ENCODE measurements around the gene VAV3. TPM values are rescaled to one million over a fixed set of nuclear protein-coding genes. Genes with fewer than 3 reads are reported as not detected.

The VAV3 gene
- total and polyA plus RNA-seq, 11 donors = 0.57 to 8.3 (median 1.9) TPM

DNA sequence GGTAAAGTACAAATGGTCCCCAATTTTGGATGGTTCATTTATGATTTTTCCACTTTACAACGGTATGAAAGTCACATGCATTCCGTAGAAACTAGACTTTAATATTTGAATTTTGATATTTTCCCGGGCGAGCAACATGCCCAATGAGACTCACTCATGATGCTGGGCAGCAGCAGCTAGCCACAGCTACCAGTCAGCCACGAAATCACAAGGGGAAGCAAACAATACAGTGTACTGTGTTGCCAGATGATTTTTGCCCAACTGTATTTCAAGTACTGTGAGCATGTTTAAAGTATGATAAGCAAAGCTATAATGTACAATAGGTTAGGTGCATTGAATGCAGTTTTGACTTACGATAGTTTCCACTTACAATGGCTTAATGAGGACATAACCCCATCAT, 266.8 kb downstream of the VAV3 start:
- no peak overlapping the region for H3K27ac ChIP-seq
- no peaks in the 10 kb centered on the region for H3K4me1 ChIP-seq
- H3K9me3 ChIP-seq = no peaks in the 10 kb centered on the region
- H3K27me3 ChIP-seq = no peaks in the 10 kb centered on the region
- intact Hi-C loops (cut with DNase I) = no loop called here
- TF ChIP-seq POLR2A (IDR thresholded peaks at IDR 0.05) (no peak), CTCF (IDR thresholded peaks at IDR 0.05) (no peak)
- H3K36me3 ChIP-seq = peaks cover 0 to under 1% (median 0%) of the 10 kb centered on the region in 9 donors
- H3K4me3 ChIP-seq = no peak overlapping the region
- no peak for ATAC-seq
- DNase-seq = no peak
- WGBS, 4 donors = 92 to 94% (median 93%) methylated on average over 6 of the region's 6 CpGs

DNA sequence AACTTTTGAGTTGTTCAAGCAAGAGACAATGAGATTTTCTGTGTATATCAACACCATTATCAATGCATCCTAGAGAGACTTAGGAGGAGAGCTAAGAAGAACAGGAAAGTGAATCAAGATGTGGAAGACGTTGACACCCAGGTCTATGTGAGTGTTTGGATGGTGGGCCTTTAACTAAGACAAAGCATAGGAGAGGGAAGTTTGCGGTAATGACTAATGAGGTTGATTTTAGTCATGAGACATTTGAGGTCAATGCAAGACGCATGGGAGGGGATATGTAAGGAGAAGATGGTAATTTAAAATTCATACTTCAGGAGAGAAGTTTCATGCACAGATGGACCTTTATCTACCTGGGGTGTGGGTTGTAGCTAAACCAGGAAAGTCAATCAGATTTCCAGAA, 269.6 kb downstream of the VAV3 start:
- no peak for TF ChIP-seq POLR2A (IDR thresholded peaks at IDR 0.05)
- no peak for TF ChIP-seq CTCF (IDR thresholded peaks at IDR 0.05)

GRCh38 chr1:107692580-107693345, 272.2 kb downstream of the VAV3 start:
- WGBS, 4 donors = 59 to 70% (median 68%) methylated on average over 8 of the region's 8 CpGs

More for the DNA sequence above, 269.6 kb downstream of the VAV3 start:
- no peaks in the 10 kb centered on the region for H3K4me1 ChIP-seq
- peaks cover 0 to 7% (median 0%) of the 10 kb centered on the region in 9 donors for H3K36me3 ChIP-seq
- no peak for DNase-seq
- intact Hi-C loops (cut with DNase I) = no loop called here
- whole genome bisulfite sequencing, 4 donors = 88 to 96% (median 93%) methylated on average over 3 of the region's 3 CpGs
- no peak for ATAC-seq
- H3K4me3 ChIP-seq = no peak overlapping the region
- H3K27me3 ChIP-seq = no peaks in the 10 kb centered on the region
- H3K27ac ChIP-seq = no peak overlapping the region
- no peaks in the 10 kb centered on the region for H3K9me3 ChIP-seq

GRCh38 chr1:107691540-107691939, 273.4 kb downstream of the VAV3 start:
- TF ChIP-seq POLR2A (IDR thresholded peaks at IDR 0.05) (no peak), CTCF (IDR thresholded peaks at IDR 0.05) (no peak)
- Histone ChIP-seq H3K36me3 (peaks cover 0 to 7% (median 0%) of the 10 kb centered on the region in 9 donors), H3K9me3 (no peaks in the 10 kb centered on the region), H3K4me1 (no peaks in the 10 kb centered on the region), H3K27me3 (no peaks in the 10 kb centered on the region), H3K27ac (no peak overlapping the region), H3K4me3 (no peak overlapping the region)
- no peak for ATAC-seq
- DNase-seq = no peak
- intact Hi-C loops (cut with DNase I) = no loop called here

More at GRCh38 chr1:107692580-107693345, 272.2 kb downstream of the VAV3 start:
- DNase-seq (no peak), ATAC-seq (no peak)
- H3K27me3 ChIP-seq = no peaks in the 10 kb centered on the region
- H3K36me3 ChIP-seq = peaks cover 0 to 7% (median 0%) of the 10 kb centered on the region in 9 donors
- no peaks in the 10 kb centered on the region for H3K4me1 ChIP-seq
- no peak for TF ChIP-seq CTCF (IDR thresholded peaks at IDR 0.05)
- TF ChIP-seq POLR2A (IDR thresholded peaks at IDR 0.05) = no peak
- intact Hi-C loops (cut with DNase I) = no loop called here
- H3K9me3 ChIP-seq = no peaks in the 10 kb centered on the region
- no peak overlapping the region for H3K27ac ChIP-seq
- no peak overlapping the region for H3K4me3 ChIP-seq

All from heart left ventricle (tissue), 16 donors.